Ectodermal cell (in vitro differentiated cells): ENCODE results near the gene NHLRC4.

Experiments
- H3K27ac ChIP-seq: 2 replicates; pipeline ENCODE4 v1.7.0; 2013; ENCODE audit warnings: mild to moderate bottlenecking, low read depth, low read length; ENCODE audit not compliant: insufficient read depth, poor library complexity, severe bottlenecking
- H3K27me3 ChIP-seq: 2 replicates; pipeline ENCODE4 v1.7.0; 2013; ENCODE audit warnings: mild to moderate bottlenecking, low read length; ENCODE audit not compliant: insufficient read depth, control insufficient read depth, poor library complexity, severe bottlenecking
- H3K36me3 ChIP-seq: one replicate; pipeline ENCODE4 v1.7.0; 2013; ENCODE audit warnings: low read length; ENCODE audit not compliant: control insufficient read depth, insufficient read depth
- H3K4me1 ChIP-seq: one replicate; pipeline ENCODE4 v1.7.0; 2013; ENCODE audit warnings: low read length; ENCODE audit not compliant: control insufficient read depth, insufficient read depth
- H3K4me3 ChIP-seq: 2 replicates; pipeline ENCODE4 v1.7.0; 2013; ENCODE audit warnings: low read depth, low read length, control low read depth; ENCODE audit not compliant: insufficient read depth
- H3K9me3 ChIP-seq: 2 replicates; pipeline ENCODE4 v1.7.0; 2013; ENCODE audit warnings: mild to moderate bottlenecking, low read length, moderate library complexity; ENCODE audit not compliant: control insufficient read depth
- WGBS, 2 experiments: methylation state at CpG; one replicate each; pipeline ENCODE4 v1.1.7; 2013; ENCODE audit warnings: missing lambda C conversion rate in 2 of 2; 5-methylcytosine and 5-hydroxymethylcytosine counted together

Gene NHLRC4

DNA sequence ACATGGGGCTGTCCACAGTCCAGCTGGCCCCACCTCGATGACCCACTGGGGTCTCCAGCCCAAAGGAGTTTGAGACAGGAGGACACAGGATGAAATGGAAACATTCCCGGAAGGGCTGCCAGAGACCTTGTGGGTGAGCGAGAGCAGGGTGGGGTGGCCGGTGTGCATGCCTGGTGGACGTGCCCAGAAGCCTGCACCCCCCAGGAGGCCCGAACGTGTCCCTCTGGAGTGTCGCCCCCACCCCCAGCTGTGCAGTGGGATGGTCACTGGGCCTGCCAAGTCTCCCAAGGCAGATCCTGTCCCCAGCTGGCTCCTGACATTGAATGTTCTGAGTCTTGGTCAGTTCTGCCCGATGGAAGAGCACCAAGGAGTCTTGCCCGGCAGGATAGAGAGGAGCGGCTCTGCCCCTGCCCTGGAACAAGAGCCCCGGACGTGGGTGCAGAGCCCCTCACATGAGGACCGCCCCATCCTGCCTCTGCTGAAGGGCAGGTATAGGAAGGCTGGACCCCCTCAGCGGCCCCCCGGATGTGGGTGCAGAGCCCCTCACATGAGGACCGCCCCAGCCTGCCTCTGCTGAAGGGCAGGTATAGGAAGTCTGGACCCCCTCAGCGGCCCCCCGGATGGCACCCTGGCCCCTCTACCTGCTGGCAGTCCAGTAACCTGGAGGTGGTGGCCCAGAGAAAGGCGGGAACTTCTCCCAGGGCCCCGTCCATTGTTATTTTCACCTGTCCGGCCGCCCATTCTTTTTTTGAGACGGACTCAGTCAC, 42.3 kb upstream of the NHLRC4 start:
- Histone ChIP-seq H3K27ac (no peak overlapping the region), H3K9me3 (no peaks in the 10 kb centered on the region), H3K4me3 (no peak overlapping the region), H3K27me3 (no peaks in the 10 kb centered on the region), H3K36me3 (peaks cover 3% of the 10 kb centered on the region), H3K4me1 (peaks cover 17% of the 10 kb centered on the region)
- WGBS, 2 experiments, result 92 to 94% methylated on average over 24 of the region's 24 CpGs

DNA sequence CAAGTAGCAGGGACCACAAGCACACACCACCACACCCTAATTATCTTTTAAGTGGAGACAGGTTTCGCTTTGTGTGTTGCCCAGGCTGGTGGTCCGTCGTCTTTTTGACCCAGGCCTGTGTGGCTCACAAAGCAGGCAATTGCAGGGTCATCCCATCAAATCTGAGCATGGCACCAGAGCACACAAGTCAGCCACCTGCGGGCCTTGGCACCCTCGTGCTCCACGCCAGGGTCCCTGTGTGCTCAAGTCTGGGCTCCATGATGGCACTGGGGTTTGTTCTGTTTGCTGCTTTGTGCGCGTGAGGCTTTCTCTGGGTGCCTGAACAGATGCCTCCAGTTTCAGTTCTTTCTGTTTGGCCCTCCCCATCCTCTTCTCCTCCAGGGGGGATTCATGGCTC, 41.7 kb upstream of the NHLRC4 start:
- Histone ChIP-seq H3K36me3 (peaks cover 3% of the 10 kb centered on the region), H3K27ac (no peak overlapping the region), H3K4me1 (peaks cover 23% of the 10 kb centered on the region), H3K4me3 (no peak overlapping the region), H3K9me3 (no peaks in the 10 kb centered on the region), H3K27me3 (no peaks in the 10 kb centered on the region)
- 95 to 96% methylated on average over 8 of the region's 8 CpGs for WGBS, 2 experiments

DNA sequence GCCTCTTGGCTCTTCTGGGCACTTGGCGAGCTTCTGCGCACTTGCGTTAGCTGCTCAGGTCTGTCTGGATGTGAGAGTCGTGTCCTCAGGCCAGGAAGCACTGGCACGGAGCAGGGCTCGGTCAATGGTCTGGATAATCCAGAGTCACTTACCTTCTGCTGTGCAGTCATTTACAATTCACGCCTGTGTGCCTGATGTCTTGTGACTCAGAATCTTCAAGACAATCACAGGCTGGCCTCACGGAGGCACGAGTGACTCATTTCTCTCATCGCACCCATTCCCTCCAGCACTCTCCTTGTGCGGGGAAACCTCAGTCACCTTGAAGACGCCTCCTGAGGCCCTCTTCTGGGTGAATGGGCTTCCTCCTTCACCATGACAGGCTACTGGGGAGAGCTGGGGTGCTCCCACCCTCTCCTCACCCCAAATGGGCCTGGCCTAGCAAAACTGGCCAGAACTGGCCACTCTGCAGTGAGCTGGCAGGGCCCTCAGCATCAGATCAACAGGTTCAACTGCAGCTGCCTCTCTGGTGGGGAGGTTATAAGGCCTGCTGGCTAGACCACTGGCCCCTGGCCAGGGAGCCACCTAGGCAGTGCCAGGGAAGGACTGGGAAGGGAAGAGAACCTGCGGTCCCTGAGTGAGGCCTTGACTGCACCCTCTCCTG, 41.2 kb upstream of the NHLRC4 start:
- Histone ChIP-seq H3K36me3 (peaks cover 1% of the 10 kb centered on the region), H3K4me1 (peaks cover 23% of the 10 kb centered on the region), H3K9me3 (no peaks in the 10 kb centered on the region), H3K27me3 (no peaks in the 10 kb centered on the region), H3K4me3 (peak overlapping the region; percentile 83), H3K27ac (no peak overlapping the region)
- 92 to 94% methylated on average over 13 of the region's 13 CpGs for WGBS, 2 experiments

DNA sequence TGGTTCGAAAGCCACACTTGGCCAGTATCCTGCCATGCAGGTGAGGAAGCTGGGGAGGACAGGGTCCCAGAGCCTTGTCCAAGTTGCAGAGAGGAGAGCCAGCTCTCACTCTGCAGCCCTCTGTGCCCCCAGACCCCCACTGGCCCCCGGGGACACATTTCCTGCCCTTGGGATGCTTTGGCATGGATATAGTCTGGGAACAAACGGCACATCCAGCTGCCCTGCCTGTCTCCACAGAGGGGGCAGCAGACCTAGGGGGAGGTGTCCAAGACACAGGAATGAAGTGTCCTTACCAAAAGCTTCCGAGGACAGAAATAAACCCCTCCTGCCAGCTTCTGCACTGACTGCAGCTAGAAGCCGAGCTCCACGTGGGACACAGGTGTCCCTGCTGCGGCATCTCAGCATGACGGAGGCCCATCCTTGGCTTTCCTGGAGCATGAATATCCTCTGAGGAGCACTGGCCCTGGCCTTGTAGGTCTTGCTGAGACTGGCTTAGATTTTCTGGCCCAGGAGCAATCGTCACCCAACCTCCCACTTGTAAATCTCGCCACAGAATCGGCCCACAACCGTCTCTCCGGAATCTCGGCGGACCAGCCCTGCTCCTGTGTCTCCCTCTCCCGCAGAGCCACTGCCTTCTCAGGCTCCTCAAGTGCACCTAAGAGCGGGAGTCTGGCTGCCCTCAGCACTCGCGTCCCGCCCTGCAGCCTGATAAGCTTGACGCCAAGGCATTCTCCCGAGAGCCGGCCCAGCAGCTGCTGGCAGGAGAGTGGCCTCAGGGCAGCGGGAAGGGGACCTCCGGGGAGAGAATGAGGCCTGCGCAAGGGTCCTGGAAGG, 40.4 kb upstream of the NHLRC4 start:
- Histone ChIP-seq H3K27ac (peak overlapping the region; percentile 65), H3K4me3 (peak overlapping the region; percentile 83)
- WGBS, 2 experiments, result 25 to 26% methylated on average over 26 of the region's 26 CpGs

DNA sequence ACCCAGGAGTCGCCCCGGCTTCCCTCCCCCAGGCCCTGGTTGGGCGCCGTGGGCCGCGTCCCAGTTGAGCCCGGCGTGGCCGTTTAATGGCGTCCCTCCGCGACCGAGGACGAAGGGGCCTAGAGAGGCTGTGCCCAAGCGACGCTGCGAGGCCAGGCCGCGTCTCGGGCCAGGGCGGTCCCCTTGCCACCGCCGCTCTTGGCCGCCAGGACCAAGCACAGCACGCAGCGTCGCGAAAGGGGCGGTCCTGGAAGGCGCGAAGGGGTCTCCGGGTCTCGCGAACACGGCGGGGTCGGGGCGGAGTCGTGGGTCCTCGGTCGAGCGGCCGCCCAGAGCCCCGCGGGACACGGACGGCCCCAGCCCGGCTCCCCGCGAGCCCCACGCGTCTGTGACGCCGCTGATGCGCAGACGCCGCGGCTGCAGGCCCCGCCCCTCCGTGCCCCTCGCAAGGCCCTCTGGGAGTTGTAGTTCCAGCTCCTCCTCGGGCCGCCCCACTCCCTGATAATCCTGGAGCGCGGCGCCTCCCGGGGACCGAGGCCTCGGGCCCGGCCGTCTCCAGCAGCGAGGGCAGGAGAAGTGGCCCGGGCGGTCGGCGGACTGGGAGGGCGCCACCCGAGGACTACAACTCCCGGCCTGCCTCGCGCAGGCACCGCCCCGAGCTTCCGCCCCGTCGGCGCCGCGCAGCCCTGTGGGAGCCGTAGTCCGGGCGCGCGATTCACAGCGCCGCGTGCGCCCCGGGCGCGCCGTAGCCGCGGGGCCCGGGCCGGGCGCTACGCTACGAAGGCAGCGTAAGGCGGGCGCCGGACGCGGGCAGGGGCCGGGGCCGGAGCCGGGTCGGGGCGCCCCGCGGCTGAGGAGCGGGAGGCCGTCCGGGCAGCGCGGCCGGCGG, 39.5 kb upstream of the NHLRC4 start, which contains the start of gene CAPN15:
CAPN15 (plus strand) TSS at position 698 of the 889 bp plus-strand sequence. CDS start 19,127 bp downstream, outside the sequence.
- Histone ChIP-seq H3K4me3 (peak within 1 kb of the TSS; percentile 83), H3K36me3 (no peaks in the 10 kb centered on the region), H3K27ac (peak within 1 kb of the TSS; percentile 76), H3K27me3 (no peaks in the 10 kb centered on the region), H3K9me3 (no peaks in the 10 kb centered on the region), H3K4me1 (peaks cover 23% of the 10 kb centered on the region)
- 0% methylated on average over 129 of the region's 129 CpGs for WGBS, 2 experiments

More for the DNA sequence above, 40.4 kb upstream of the NHLRC4 start:
- no peaks in the 10 kb centered on the region for H3K27me3 ChIP-seq
- no peaks in the 10 kb centered on the region for H3K36me3 ChIP-seq
- no peaks in the 10 kb centered on the region for H3K9me3 ChIP-seq
- H3K4me1 ChIP-seq, result peaks cover 23% of the 10 kb centered on the region

DNA sequence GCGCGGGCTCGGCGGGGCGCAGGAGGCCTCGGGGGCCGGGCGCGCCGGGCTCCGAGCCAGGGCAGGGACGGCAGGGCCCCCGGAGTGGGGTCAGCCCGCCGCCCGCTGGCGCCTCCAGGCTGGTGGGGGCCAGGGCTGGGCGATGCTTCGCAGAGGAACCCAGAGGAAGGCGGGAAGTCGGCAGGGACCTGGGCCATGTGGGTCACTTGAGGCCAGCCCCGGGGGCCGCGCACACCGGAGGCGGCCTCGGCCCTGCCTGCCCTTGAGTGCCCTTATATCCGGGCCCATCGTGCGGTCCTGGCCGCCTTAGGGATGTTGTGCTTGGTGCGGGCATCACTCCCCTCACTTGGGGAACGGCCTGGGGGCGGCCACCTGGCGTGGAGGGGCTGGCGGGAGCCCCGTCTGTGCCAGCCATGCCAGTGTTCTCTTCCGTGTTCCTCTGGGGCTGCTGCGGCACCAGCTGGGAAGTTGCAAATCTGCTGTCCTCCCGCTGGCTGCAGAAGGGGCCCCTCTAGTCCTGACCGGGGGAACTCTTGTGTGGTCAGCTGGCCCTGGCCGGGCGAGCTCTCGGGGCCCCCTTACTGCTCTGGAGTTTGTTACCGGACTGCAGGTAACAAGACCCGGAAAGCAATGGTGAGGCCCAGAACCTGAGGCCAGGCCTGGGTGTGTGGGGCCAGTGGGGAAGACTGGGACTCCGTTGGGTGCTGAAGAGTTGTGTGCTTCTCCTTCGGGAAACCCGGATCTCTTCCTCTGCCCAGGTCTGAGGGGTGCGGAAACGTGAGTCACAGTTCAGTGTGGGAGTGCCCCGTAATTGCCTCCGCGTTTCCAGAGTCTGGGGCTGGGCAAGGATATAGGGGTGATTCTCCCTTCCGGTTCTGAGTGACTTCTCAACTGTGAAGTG, 38.4 kb upstream of the NHLRC4 start:
- Histone ChIP-seq H3K27me3 (no peaks in the 10 kb centered on the region), H3K4me3 (peak overlapping the region; percentile 51), H3K9me3 (no peaks in the 10 kb centered on the region), H3K36me3 (no peaks in the 10 kb centered on the region), H3K27ac (no peak overlapping the region), H3K4me1 (peaks cover 26% of the 10 kb centered on the region)
- WGBS, 2 experiments, result 10 to 12% methylated on average over 55 of the region's 55 CpGs

DNA sequence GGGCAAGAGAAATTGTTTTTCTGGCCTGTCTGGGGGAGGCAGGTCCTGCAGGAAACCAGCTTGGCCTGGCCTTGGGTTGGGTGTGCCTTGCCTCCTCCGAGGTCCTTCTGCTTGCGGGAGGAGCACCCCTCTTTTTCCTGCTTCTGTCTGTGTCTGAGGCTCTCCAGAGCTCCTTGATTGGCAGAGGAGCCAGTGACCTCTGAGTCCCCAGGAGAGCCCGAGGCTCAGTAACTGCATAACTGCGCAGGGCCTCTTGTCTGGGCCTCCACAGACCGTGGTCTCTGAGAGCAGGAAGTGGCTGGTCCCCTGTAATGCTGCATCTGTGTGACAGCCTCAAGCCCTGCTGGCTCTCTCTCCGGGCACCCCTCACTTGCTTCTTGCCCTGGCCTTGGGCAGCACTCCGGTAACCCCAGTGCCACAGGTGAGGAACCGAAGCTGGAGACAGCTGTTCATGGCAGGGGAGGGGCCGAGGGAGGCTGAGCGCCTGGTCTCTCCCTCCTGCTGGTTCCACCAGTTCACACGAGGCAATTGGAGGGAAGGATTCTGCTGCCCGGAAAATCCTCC, 37.7 kb upstream of the NHLRC4 start:
- Histone ChIP-seq H3K9me3 (no peaks in the 10 kb centered on the region), H3K27me3 (no peaks in the 10 kb centered on the region), H3K27ac (no peak overlapping the region), H3K4me3 (peak overlapping the region; percentile 51), H3K4me1 (peaks cover 31% of the 10 kb centered on the region), H3K36me3 (no peaks in the 10 kb centered on the region)
- 80 to 82% methylated on average over 12 of the region's 12 CpGs for WGBS, 2 experiments

DNA sequence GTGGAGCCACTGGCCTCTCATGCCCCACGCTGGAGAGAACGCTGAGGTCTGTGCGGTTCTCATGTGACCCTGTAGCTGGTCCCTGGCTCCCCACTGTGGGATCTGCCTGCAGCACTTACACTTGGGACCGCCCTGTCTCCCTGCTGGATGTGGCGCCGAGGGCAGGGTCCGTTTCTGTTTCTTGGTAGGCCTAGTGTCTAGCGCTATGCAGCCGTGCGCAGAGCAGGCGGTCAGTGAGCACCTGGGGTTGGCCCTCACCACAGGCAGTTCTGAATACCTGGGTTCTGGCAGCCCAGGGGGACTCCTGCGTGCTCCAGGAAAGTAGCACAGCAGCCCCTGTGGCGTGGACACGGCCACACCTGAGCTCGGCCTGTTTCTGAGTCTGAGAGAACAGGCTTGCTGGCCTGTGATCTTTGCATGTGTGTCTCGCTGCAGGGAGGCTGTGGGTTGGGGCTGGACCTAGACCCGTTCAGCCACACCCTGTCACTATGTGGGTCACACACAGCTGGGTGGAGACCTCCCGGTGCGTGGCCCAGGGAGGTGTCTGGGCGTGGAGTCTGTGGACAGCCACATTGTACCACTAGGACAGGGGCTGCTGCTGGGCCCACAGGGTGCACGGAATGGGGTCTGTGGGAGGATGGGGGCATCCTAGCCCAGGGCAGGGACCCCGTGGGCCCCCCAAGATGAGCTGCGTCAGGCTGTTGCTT, 36.5 kb upstream of the NHLRC4 start:
- Histone ChIP-seq H3K27ac (no peak overlapping the region), H3K4me3 (no peak overlapping the region), H3K27me3 (no peaks in the 10 kb centered on the region), H3K36me3 (no peaks in the 10 kb centered on the region), H3K9me3 (no peaks in the 10 kb centered on the region), H3K4me1 (peaks cover 31% of the 10 kb centered on the region)
- WGBS, 2 experiments, result 91% methylated on average over 23 of the region's 23 CpGs
